Fibroblast of lung (primary cell): ENCODE data around the gene POLR2L. TPM values are rescaled to one million over a fixed set of nuclear protein-coding genes. Genes with fewer than 3 reads are reported as not detected.

ENCODE experiments used
- DNase-seq, 2 donors: peaks; one replicate each; pipeline versions ENCODE4 v3.0.0 to v3.0.0-alpha.2; 2010; ENCODE audit warnings: low read depth in 2 of 2
- H2AFZ ChIP-seq: 2 replicates; pipeline ENCODE4 v1.5.1; 2012; ENCODE audit warnings: low read length, control low read depth, inconsistent platforms
- H3K27ac ChIP-seq: 2 replicates; pipeline ENCODE4 v1.5.1; 2011; ENCODE audit warnings: low read length, control low read depth; ENCODE audit not compliant: insufficient read depth
- H3K27me3 ChIP-seq: 2 replicates; pipeline ENCODE4 v1.5.1; 2011; ENCODE audit warnings: mild to moderate bottlenecking, low read length; ENCODE audit not compliant: control insufficient read depth, insufficient read depth
- H3K36me3 ChIP-seq: 2 replicates; pipeline ENCODE4 v1.5.1; 2011; ENCODE audit warnings: low read length; ENCODE audit not compliant: control insufficient read depth, insufficient read depth
- H3K4me1 ChIP-seq: 2 replicates; pipeline ENCODE4 v1.5.1; 2011; ENCODE audit warnings: low read length; ENCODE audit not compliant: control insufficient read depth, insufficient read depth; ENCODE audit errors: extremely low read depth
- H3K4me2 ChIP-seq: 2 replicates; pipeline ENCODE4 v1.5.1; 2011; ENCODE audit warnings: low read length, control low read depth; ENCODE audit not compliant: insufficient read depth; ENCODE audit errors: extremely low read depth
- H3K4me3 ChIP-seq, 4 experiments: fragments of 200-600 bp in 1 of 4; sonication (generic) in 1 of 4; replicated peaks in 1 of 4; 2 replicates each; pipeline ENCODE4 v1.5.1; 2011 to 2016; ENCODE audit warnings: low read length in 4 of 4, low read depth in 3 of 4, mild to moderate bottlenecking in 3 of 4, control low read depth in 2 of 4, inconsistent platforms in 1 of 4, mixed read lengths in 1 of 4; ENCODE audit not compliant: insufficient read depth in 1 of 4; ENCODE audit errors: control extremely low read depth in 1 of 4
- H3K79me2 ChIP-seq: 2 replicates; pipeline ENCODE4 v1.5.1; 2012; ENCODE audit warnings: mild to moderate bottlenecking, low read length, inconsistent platforms; ENCODE audit not compliant: control insufficient read depth, insufficient read depth
- H3K9ac ChIP-seq: 2 replicates; pipeline ENCODE4 v1.5.1; 2011; ENCODE audit warnings: mild to moderate bottlenecking, low read length, control low read depth; ENCODE audit not compliant: insufficient read depth
- H3K9me3 ChIP-seq: 2 replicates; pipeline ENCODE4 v1.5.1; 2012; ENCODE audit warnings: low read depth, low read length; ENCODE audit not compliant: control insufficient read depth, insufficient read depth
- H4K20me1 ChIP-seq: 2 replicates; pipeline ENCODE4 v1.5.1; 2011; ENCODE audit warnings: low read length; ENCODE audit not compliant: control insufficient read depth, insufficient read depth; ENCODE audit errors: extremely low read depth
- CTCF ChIP-seq, 2 donors: IDR thresholded peaks in 1 of 2; conservative IDR thresholded peaks in 1 of 2; 1 replicate in 1 of 2; 2 replicates in 1 of 2; pipeline ENCODE4 v1.5.1; 2011 to 2012; ENCODE audit warnings: low read length in 2 of 2, control low read depth in 1 of 2, inconsistent platforms in 1 of 2, low read depth in 1 of 2, mild to moderate bottlenecking in 1 of 2
- EZH2 ChIP-seq: IDR thresholded peaks from 2 replicates; pipeline ENCODE4 v1.5.1; 2012; ENCODE audit warnings: low read length, control low read depth, mild to moderate bottlenecking; ENCODE audit errors: missing control alignments
- polyA plus RNA-seq, 2 donors: library from polyadenylated mRNA; depleted of rRNA in 1 of 2; stranded (reverse) in 1 of 2; unstranded in 1 of 2; fragments of >200 nt; gene quantifications; 2 replicates each; pipeline ENCODE4 v1.2.1, GENCODE V29; 2011 to 2012; ENCODE audit warnings: missing spikeins in 1 of 2
- total RNA-seq: library from RNA; depleted of rRNA; stranded (reverse); fragments of >200 nt; gene quantifications from 2 replicates; pipeline ENCODE4 v1.2.1, GENCODE V29; 2014

The POLR2L gene
- total and polyA plus RNA-seq, 2 donors (not counting 1 experiment from before 2014, with no cell fraction given), result 181 to 196 TPM

- Histone ChIP-seq H3K9ac (no peak overlapping the region), H3K4me2 (no peak overlapping the region), H3K9me3 (no peaks in the 10 kb centered on the region), H3K36me3 (no peaks in the 10 kb centered on the region), H3K4me1 (peaks cover 2% of the 10 kb centered on the region), H4K20me1 (no peaks in the 10 kb centered on the region), H3K4me3 (no peak overlapping the region), H2AFZ (no peak overlapping the region), H3K27ac (no peak overlapping the region), H3K27me3 (no peaks in the 10 kb centered on the region), H3K79me2 (no peaks in the 10 kb centered on the region)
- TF ChIP-seq CTCF (conservative IDR thresholded peaks at IDR 0.05 in 1 of 2, IDR thresholded peaks at IDR 0.05 in 1 of 2; ENCODE audit: low read depth in 1 of 2, low read length in 2 of 2), result no peak
- DNase-seq, result no peak
These were observed 35.2 kb upstream of the POLR2L start for GRCh38 chr11:877565-877964.

- Histone ChIP-seq H4K20me1 (no peaks in the 10 kb centered on the region), H3K9me3 (no peaks in the 10 kb centered on the region), H2AFZ (no peak overlapping the region), H3K27me3 (no peaks in the 10 kb centered on the region), H3K79me2 (no peaks in the 10 kb centered on the region), H3K27ac (no peak overlapping the region), H3K9ac (no peak overlapping the region), H3K4me2 (no peak overlapping the region), H3K36me3 (no peaks in the 10 kb centered on the region), H3K4me1 (peaks cover 11% of the 10 kb centered on the region), H3K4me3 (no peak overlapping the region)
- TF ChIP-seq EZH2 (no peak), CTCF (conservative IDR thresholded peaks at IDR 0.05 in 1 of 2, IDR thresholded peaks at IDR 0.05 in 1 of 2; ENCODE audit: low read depth in 1 of 2, low read length in 2 of 2) (no peak)
- DNase-seq, result peak in 1 of 2 donors; percentile 28
These were observed 34.2 kb upstream of the POLR2L start for GRCh38 chr11:876545-876944.

GRCh38 chr11:875769-876301 is 33.5 kb upstream of the POLR2L start:
- no peak for DNase-seq
- TF ChIP-seq CTCF (conservative IDR thresholded peaks at IDR 0.05 in 1 of 2, IDR thresholded peaks at IDR 0.05 in 1 of 2; ENCODE audit: low read depth in 1 of 2, low read length in 2 of 2), result no peak
- no peak for TF ChIP-seq EZH2
- H3K36me3 ChIP-seq, result no peaks in the 10 kb centered on the region

More at GRCh38 chr11:875769-876301, 33.5 kb upstream of the POLR2L start:
- H3K27ac ChIP-seq, result no peak overlapping the region
- no peak overlapping the region for H3K4me3 ChIP-seq
- no peaks in the 10 kb centered on the region for H3K79me2 ChIP-seq
- no peaks in the 10 kb centered on the region for H3K27me3 ChIP-seq
- no peak overlapping the region for H2AFZ ChIP-seq
- no peaks in the 10 kb centered on the region for H3K9me3 ChIP-seq
- peaks cover 11% of the 10 kb centered on the region for H3K4me1 ChIP-seq
- no peaks in the 10 kb centered on the region for H4K20me1 ChIP-seq
- no peak overlapping the region for H3K9ac ChIP-seq
- no peak overlapping the region for H3K4me2 ChIP-seq
